ENCODE results near the gene LCP1. TPM values are rescaled to one million over a fixed set of nuclear protein-coding genes. Genes with fewer than 3 reads are reported as not detected.
A peak's percentile ranks its signal among the peaks of the same experiment; 100 is the strongest.

The LCP1 gene
- total and polyA plus RNA-seq, 9 of the 15 experiments (the other 6 are each of a cell fraction or from before 2014, with no cell fraction given): 83.0 to 255 (median 163) TPM

GRCh38 chr13:46124967-46125933 is 56.7 kb downstream of the LCP1 start (continued):
- TF ChIP-seq ZFP36 (IDR thresholded peaks at IDR 0.05; ENCODE audit: low read depth, low read length, partially characterized antibody): no peak
- TF ChIP-seq ZNF444 (CRISPR knock-in tag; IDR thresholded peaks at IDR 0.05): no peak
- no peak for TF ChIP-seq NFIC (IDR thresholded peaks at IDR 0.05)
- no peak for TF ChIP-seq IRF1 (CRISPR knock-in tag; IDR thresholded peaks at IDR 0.05; ENCODE audit: borderline replicate concordance)
- no peak for TF ChIP-seq TCFL5 (CRISPR knock-in tag; conservative IDR thresholded peaks at IDR 0.05)
- TF ChIP-seq CHD2 (IDR thresholded peaks at IDR 0.05; ENCODE audit: low read depth, low read length): no peak
- TF ChIP-seq PRMT5 (CRISPR knock-in tag; IDR thresholded peaks at IDR 0.05): no peak
- TF ChIP-seq POU5F1 (IDR thresholded peaks at IDR 0.05; ENCODE audit: borderline replicate concordance, low read depth, low read length, partially characterized antibody): no peak
- no peak for TF ChIP-seq TBL1XR1 (IDR thresholded peaks at IDR 0.05; ENCODE audit: low read length in 2 of 2)
- TF ChIP-seq ZFP91 (CRISPR knock-in tag; IDR thresholded peaks at IDR 0.05): no peak
- no peak for TF ChIP-seq RUNX1 (IDR thresholded peaks at IDR 0.05; ENCODE audit: low read depth)
- no peak for TF ChIP-seq ZNF668 (CRISPR knock-in tag; IDR thresholded peaks at IDR 0.05)
- no peak for TF ChIP-seq AFF1 (IDR thresholded peaks at IDR 0.05; ENCODE audit: low read depth in 1 of 2, partially characterized antibody in 2 of 2)
- TF ChIP-seq HBP1 (CRISPR knock-in tag; IDR thresholded peaks at IDR 0.05): peak; percentile 77; the same call in 1 of the 2 replicates
- no peak for TF ChIP-seq ZNF77 (CRISPR knock-in tag; IDR thresholded peaks at IDR 0.05)
- no peak for TF ChIP-seq CREB3L1 (IDR thresholded peaks at IDR 0.05; ENCODE audit: borderline replicate concordance, low read depth)
- TF ChIP-seq RFX7 (CRISPR knock-in tag; IDR thresholded peaks at IDR 0.05): no peak

Data from K562 (cell line).